SH-SY5Y (cell line): Measurements from ENCODE around the gene GUCY2C.

Source experiments
- GATA2 ChIP-seq: IDR thresholded peaks from 2 replicates; pipeline ENCODE4 v1.6.1; 2011; ENCODE audit warnings: mild to moderate bottlenecking, low read depth, low read length
- GATA3 ChIP-seq: IDR thresholded peaks from 2 replicates; pipeline ENCODE4 v1.6.1; 2011; ENCODE audit warnings: low read depth, mild to moderate bottlenecking, low read length, moderate library complexity

DNA sequence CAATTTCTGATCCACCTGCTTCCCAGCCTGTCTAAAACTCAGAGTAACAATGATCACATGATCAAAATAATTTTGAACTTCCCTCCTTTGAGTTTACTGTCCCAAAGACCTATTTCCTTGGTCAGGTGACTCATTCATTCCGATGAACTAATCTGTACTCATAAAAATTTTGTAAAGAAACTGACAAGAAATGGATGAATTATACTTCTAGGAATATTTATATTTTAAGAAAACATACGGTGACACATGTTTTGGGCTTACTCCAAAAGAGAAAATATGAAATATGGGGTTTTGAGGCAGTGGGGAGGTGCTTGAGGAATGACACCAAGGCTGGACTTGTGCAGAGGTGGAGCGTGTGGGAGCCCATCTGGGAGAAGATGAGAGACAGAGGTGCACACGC, 42.0 kb downstream of the GUCY2C start:
- TF ChIP-seq GATA3 (no peak), GATA2 (no peak)
